Measurements from ENCODE around the gene WWC1.

The WWC1 gene

DNA sequence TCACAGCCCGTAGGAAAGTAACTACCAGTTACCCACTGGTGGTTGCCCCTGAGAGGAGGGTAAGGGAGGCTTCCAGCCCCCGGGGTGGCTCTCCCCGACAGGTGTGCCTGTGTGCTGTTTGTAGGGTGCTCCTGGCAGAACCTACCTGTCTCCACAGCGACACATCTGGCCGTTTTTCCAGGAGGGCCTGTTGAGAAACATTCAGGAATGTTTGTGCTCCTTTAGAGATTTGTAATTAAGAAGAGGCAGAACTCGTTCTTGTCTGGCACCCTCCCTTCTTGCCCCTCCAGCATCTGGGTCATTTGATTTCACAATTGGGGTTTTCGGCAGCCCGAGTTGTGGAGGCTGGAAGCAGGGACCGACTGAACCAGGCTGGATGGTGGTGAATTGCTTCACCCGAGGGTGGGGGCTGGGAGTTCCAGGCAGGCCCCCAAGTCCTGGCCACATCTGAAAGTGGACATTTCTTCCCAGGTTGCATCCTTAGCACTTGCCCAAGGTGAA is 74.2 kb downstream of the WWC1 start:
- H3K27ac ChIP-seq (ENCODE audit: low read depth, low read length, poor library complexity, severe bottlenecking), result no peak overlapping the region
- no peaks in the 10 kb centered on the region for H3F3A ChIP-seq (ENCODE audit: insufficient read depth, low read length)
- H3K4me1 ChIP-seq (ENCODE audit: insufficient read depth, low read length, severe bottlenecking), result no peaks in the 10 kb centered on the region
- no peak overlapping the region for H3K4me3 ChIP-seq (ENCODE audit: low read depth, low read length, poor library complexity, severe bottlenecking)
- no peaks in the 10 kb centered on the region for H3K9me3 ChIP-seq (ENCODE audit: low read length)
- H3K36me3 ChIP-seq (ENCODE audit: insufficient read depth, low read length), result no peaks in the 10 kb centered on the region
- H3K9me2 ChIP-seq (ENCODE audit: low read depth, low read length), result no peaks in the 10 kb centered on the region
- TF ChIP-seq, protein P1, sequence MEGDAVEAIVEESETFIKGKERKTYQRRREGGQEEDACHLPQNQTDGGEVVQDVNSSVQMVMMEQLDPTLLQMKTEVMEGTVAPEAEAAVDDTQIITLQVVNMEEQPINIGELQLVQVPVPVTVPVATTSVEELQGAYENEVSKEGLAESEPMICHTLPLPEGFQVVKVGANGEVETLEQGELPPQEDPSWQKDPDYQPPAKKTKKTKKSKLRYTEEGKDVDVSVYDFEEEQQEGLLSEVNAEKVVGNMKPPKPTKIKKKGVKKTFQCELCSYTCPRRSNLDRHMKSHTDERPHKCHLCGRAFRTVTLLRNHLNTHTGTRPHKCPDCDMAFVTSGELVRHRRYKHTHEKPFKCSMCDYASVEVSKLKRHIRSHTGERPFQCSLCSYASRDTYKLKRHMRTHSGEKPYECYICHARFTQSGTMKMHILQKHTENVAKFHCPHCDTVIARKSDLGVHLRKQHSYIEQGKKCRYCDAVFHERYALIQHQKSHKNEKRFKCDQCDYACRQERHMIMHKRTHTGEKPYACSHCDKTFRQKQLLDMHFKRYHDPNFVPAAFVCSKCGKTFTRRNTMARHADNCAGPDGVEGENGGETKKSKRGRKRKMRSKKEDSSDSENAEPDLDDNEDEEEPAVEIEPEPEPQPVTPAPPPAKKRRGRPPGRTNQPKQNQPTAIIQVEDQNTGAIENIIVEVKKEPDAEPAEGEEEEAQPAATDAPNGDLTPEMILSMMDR (IDR thresholded peaks at IDR 0.05; ENCODE audit: low read length), result 0 out of 2 replicates have a peak, but pooled peaks have one; percentile 6
- TF ChIP-seq EZH2 (IDR thresholded peaks at IDR 0.05; ENCODE audit: borderline replicate concordance, low read length), result no peak
- no peak overlapping the region for H3K9ac ChIP-seq (ENCODE audit: low read length)
- H3K4me2 ChIP-seq (ENCODE audit: low read length), result no peak overlapping the region
- no peaks in the 10 kb centered on the region for H4K20me1 ChIP-seq (ENCODE audit: insufficient read depth, low read length)
- no peak overlapping the region for H2AFZ ChIP-seq (ENCODE audit: low read length)
- H3K79me2 ChIP-seq (ENCODE audit: insufficient read depth, low read length), result no peaks in the 10 kb centered on the region
- H3K27me3 ChIP-seq (ENCODE audit: insufficient read depth, low read length), result 0 out of 2 replicates have a peak, but pooled peaks cover 6% of the 10 kb centered on the region

DNA sequence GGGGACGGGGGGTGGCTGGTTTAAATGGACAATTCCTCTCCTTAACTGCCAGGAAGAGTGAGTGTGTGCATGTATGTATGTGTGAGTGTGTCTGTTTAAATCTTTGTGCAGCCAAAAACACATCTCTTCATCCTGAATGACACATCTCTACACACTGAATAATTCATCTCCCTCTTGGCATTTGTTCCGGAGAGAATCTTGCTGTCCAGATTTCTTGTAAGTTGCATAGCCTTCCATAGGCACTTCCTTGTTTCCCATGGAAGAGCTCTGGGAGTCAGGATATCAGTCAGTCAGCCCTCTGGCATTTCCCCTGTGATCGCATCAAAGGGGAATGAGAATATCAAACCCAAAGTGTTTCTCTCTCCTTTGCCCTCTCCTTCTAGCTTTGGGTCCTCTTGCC is 74.7 kb downstream of the WWC1 start:
- Histone ChIP-seq H3K27ac (ENCODE audit: low read depth, low read length, poor library complexity, severe bottlenecking) (no peak overlapping the region), H3K36me3 (ENCODE audit: insufficient read depth, low read length) (no peaks in the 10 kb centered on the region), H3K4me3 (ENCODE audit: low read depth, low read length, poor library complexity, severe bottlenecking) (no peak overlapping the region), H3K9me3 (ENCODE audit: low read length) (no peaks in the 10 kb centered on the region), H3F3A (ENCODE audit: insufficient read depth, low read length) (no peaks in the 10 kb centered on the region), H4K20me1 (ENCODE audit: insufficient read depth, low read length) (no peaks in the 10 kb centered on the region), H3K9me2 (ENCODE audit: low read depth, low read length) (no peaks in the 10 kb centered on the region), H3K27me3 (ENCODE audit: insufficient read depth, low read length) (0 out of 2 replicates have a peak, but pooled peaks cover 6% of the 10 kb centered on the region), H2AFZ (ENCODE audit: low read length) (no peak overlapping the region), H3K9ac (ENCODE audit: low read length) (no peak overlapping the region), H3K4me1 (ENCODE audit: insufficient read depth, low read length, severe bottlenecking) (no peaks in the 10 kb centered on the region), H3K4me2 (ENCODE audit: low read length) (no peak overlapping the region), H3K79me2 (ENCODE audit: insufficient read depth, low read length) (no peaks in the 10 kb centered on the region)
- TF ChIP-seq, protein P1 (IDR thresholded peaks at IDR 0.05; ENCODE audit: low read length), result no peak
- no peak for TF ChIP-seq EZH2 (IDR thresholded peaks at IDR 0.05; ENCODE audit: borderline replicate concordance, low read length)

DNA sequence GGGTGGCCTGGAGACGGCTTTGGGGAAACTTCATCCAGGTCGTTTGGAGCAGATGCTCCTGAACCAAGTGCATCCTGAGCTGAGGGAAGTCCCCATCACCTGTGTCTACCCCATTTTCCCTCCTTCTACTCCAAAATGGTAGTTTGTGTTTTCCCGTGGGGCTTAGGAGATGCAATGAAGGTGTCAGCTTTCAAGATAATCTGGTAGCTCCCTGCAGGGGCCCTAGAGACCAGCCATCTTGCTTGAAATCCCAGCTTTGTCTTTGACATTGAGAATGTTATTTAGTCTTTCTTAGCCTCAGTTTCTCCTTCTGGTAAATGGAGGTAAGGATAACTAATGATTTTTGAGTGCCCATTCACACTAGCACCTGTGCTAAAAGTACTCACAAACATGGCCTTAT is 77.4 kb downstream of the WWC1 start:
- H3K79me2 ChIP-seq (ENCODE audit: insufficient read depth, low read length), result no peaks in the 10 kb centered on the region
- no peaks in the 10 kb centered on the region for H3K9me3 ChIP-seq (ENCODE audit: low read length)
- H3K36me3 ChIP-seq (ENCODE audit: insufficient read depth, low read length), result no peaks in the 10 kb centered on the region
- no peak overlapping the region for H2AFZ ChIP-seq (ENCODE audit: low read length)
- no peaks in the 10 kb centered on the region for H3K4me1 ChIP-seq (ENCODE audit: insufficient read depth, low read length, severe bottlenecking)
- no peak overlapping the region for H3K9ac ChIP-seq (ENCODE audit: low read length)
- H3K27ac ChIP-seq (ENCODE audit: low read depth, low read length, poor library complexity, severe bottlenecking), result no peak overlapping the region
- H3F3A ChIP-seq (ENCODE audit: insufficient read depth, low read length), result no peaks in the 10 kb centered on the region
- no peaks in the 10 kb centered on the region for H4K20me1 ChIP-seq (ENCODE audit: insufficient read depth, low read length)
- H3K4me2 ChIP-seq (ENCODE audit: low read length), result no peak overlapping the region
- H3K9me2 ChIP-seq (ENCODE audit: low read depth, low read length), result no peaks in the 10 kb centered on the region
- TF ChIP-seq, protein P1 (IDR thresholded peaks at IDR 0.05; ENCODE audit: low read length), result no peak
- TF ChIP-seq EZH2 (IDR thresholded peaks at IDR 0.05; ENCODE audit: borderline replicate concordance, low read length), result no peak
- H3K27me3 ChIP-seq (ENCODE audit: insufficient read depth, low read length), result 0 out of 2 replicates have a peak, but pooled peaks cover 6% of the 10 kb centered on the region
- no peak overlapping the region for H3K4me3 ChIP-seq (ENCODE audit: low read depth, low read length, poor library complexity, severe bottlenecking)
